ENCODE data around the gene FOS. TPM values are rescaled to one million over a fixed set of nuclear protein-coding genes. Genes with fewer than 3 reads are reported as not detected.

Gene FOS
- total RNA-seq, 1 donor: 108 TPM

DNA sequence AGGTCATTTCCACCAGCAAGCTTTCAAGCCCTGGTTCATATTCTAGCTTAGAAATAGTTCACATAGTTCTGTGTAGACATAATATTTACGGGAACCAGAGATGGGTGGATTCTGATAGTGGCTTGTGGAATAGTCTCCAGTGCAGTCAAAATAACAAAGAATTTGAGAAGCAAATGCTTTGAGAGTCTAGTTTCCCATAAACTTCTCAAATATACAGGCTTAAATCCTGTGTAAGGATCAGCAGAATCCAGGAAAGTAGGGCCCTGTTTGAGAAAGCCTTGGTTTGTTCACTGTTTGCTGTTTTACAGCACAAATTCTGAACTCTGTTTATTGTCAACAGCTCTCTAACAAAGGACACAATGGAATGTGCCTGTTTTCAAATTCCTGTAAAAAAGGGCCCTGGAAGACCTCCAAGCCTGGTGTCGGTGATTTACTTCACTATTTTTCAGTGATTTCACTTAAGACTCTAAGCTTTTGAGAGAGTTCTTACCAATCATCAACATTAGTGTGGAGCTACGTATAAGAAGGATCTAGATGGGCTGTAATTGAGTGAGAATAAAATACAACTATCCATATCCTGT lies 11.4 kb upstream of the FOS start:
- no peak overlapping the region for H3K4me3 ChIP-seq (ENCODE audit: low read depth, low read length)
- DNase-seq (ENCODE audit: low read depth): peak; percentile 92
- TF ChIP-seq, protein P1, sequence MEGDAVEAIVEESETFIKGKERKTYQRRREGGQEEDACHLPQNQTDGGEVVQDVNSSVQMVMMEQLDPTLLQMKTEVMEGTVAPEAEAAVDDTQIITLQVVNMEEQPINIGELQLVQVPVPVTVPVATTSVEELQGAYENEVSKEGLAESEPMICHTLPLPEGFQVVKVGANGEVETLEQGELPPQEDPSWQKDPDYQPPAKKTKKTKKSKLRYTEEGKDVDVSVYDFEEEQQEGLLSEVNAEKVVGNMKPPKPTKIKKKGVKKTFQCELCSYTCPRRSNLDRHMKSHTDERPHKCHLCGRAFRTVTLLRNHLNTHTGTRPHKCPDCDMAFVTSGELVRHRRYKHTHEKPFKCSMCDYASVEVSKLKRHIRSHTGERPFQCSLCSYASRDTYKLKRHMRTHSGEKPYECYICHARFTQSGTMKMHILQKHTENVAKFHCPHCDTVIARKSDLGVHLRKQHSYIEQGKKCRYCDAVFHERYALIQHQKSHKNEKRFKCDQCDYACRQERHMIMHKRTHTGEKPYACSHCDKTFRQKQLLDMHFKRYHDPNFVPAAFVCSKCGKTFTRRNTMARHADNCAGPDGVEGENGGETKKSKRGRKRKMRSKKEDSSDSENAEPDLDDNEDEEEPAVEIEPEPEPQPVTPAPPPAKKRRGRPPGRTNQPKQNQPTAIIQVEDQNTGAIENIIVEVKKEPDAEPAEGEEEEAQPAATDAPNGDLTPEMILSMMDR (IDR thresholded peaks at IDR 0.05; ENCODE audit: insufficient read depth, low read depth, low read length): no peak

GRCh38 chr14:75268633-75269550 lies 9.7 kb upstream of the FOS start:
- no peak overlapping the region for H3K4me3 ChIP-seq (ENCODE audit: low read depth, low read length)
- DNase-seq (ENCODE audit: low read depth): no peak

GRCh38 chr14:75271514-75271913 lies 7.1 kb upstream of the FOS start:
- no peak overlapping the region for H3K4me3 ChIP-seq (ENCODE audit: low read depth, low read length)
- no peak for DNase-seq (ENCODE audit: low read depth)
- TF ChIP-seq, protein P1 (IDR thresholded peaks at IDR 0.05; ENCODE audit: insufficient read depth, low read depth, low read length): no peak

More at GRCh38 chr14:75268633-75269550, 9.7 kb upstream of the FOS start:
- TF ChIP-seq, protein P1 (IDR thresholded peaks at IDR 0.05; ENCODE audit: insufficient read depth, low read depth, low read length): no peak

GRCh38 chr14:75273272-75274049 lies 5.2 kb upstream of the FOS start:
- DNase-seq (ENCODE audit: low read depth): peak; percentile 99
- TF ChIP-seq, protein P1 (IDR thresholded peaks at IDR 0.05; ENCODE audit: insufficient read depth, low read depth, low read length): no peak
- no peak overlapping the region for H3K4me3 ChIP-seq (ENCODE audit: low read depth, low read length)

DNA sequence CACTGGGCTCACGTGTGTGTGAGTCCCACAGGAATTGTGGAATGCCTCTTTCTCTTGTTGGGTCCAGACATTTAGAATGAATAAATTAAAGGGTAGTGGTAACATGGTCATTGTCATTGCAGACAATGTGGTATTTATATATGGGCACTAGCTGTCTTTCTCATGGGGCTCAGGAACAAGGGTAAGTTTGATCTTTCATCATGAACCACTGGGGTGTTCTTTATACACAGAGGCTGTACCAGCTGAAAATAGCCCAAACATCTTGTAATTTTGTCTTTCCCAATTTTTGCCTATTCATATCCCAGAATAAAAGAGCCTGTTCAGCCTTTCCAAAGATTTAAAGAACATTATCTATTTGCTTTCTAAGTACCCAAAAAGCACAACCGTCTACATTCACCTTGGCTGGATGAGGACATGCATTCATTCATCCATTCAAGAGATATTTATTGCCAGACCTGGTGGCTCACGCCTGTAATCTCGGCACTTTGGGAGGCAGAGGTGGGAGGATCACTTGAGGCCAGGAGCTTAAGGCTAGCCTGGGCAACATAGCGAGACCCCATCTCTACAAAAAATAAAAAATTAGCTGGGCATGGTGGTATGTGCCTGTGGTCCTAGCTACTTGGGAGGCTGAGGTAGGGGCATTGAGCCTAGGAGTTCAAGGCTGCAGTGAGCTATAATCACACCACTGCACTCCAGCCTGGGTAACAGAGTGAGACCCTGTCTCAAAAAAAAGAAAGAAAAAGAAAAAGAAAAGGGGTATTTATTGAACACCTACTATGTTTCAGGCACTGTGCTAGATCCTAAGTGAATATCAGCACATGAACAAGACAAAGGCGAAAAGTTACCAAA lies 4.4 kb upstream of the FOS start:
- no peak overlapping the region for H3K4me3 ChIP-seq (ENCODE audit: low read depth, low read length)
- TF ChIP-seq, protein P1 (IDR thresholded peaks at IDR 0.05; ENCODE audit: insufficient read depth, low read depth, low read length): no peak
- no peak for DNase-seq (ENCODE audit: low read depth)
